ENCODE measurements around the gene PLAAT4. TPM values are rescaled to one million over a fixed set of nuclear protein-coding genes. Genes with fewer than 3 reads are reported as not detected.

The PLAAT4 gene
- total RNA-seq, 2 donors from 2014 or later, result 11.3 to 18.2 TPM

- no peak overlapping the region for H3K4me3 ChIP-seq
- no peaks in the 10 kb centered on the region for H3K9me3 ChIP-seq
- H3K4me1 ChIP-seq, result peaks cover 0 to 16% of the 10 kb centered on the region in 2 donors
- TF ChIP-seq CTCF (IDR thresholded peaks at IDR 0.05), result peak in 1 of 2 donors; percentile 31
- H3K27me3 ChIP-seq, result no peaks in the 10 kb centered on the region
- peak overlapping the region in 1 of 2 donors; percentile 24 for H3K27ac ChIP-seq
- DNase-seq (ENCODE audit: low spot score), result no peak
- H3K36me3 ChIP-seq, result no peaks in the 10 kb centered on the region
Observed at GRCh38 chr11:63510360-63511047, 26.1 kb upstream of the PLAAT4 start.

GRCh38 chr11:63511048-63511748 lies 25.4 kb upstream of the PLAAT4 start:
- Histone ChIP-seq H3K4me1 (peaks cover 0 to 15% of the 10 kb centered on the region in 2 donors), H3K4me3 (no peak overlapping the region), H3K9me3 (no peaks in the 10 kb centered on the region), H3K27me3 (no peaks in the 10 kb centered on the region), H3K36me3 (no peaks in the 10 kb centered on the region), H3K27ac (peak overlapping the region in 1 of 2 donors; percentile 24)
- TF ChIP-seq CTCF (IDR thresholded peaks at IDR 0.05), result no peak
- DNase-seq (ENCODE audit: low spot score), result no peak

GRCh38 chr11:63512816-63513215 lies 23.8 kb upstream of the PLAAT4 start:
- H3K36me3 ChIP-seq, result no peaks in the 10 kb centered on the region

GRCh38 chr11:63516109-63516508 lies 20.5 kb upstream of the PLAAT4 start:
- no peak for TF ChIP-seq CTCF (IDR thresholded peaks at IDR 0.05)
- Histone ChIP-seq H3K4me1 (peaks cover 0 to 1% of the 10 kb centered on the region in 2 donors), H3K27ac (no peak overlapping the region), H3K4me3 (no peak overlapping the region), H3K9me3 (no peaks in the 10 kb centered on the region), H3K27me3 (no peaks in the 10 kb centered on the region), H3K36me3 (no peaks in the 10 kb centered on the region)
- no peak for DNase-seq (ENCODE audit: low spot score)

More at GRCh38 chr11:63512816-63513215, 23.8 kb upstream of the PLAAT4 start:
- no peak for DNase-seq (ENCODE audit: low spot score)
- no peaks in the 10 kb centered on the region for H3K27me3 ChIP-seq
- peaks cover 0 to 15% of the 10 kb centered on the region in 2 donors for H3K4me1 ChIP-seq
- TF ChIP-seq CTCF (IDR thresholded peaks at IDR 0.05), result no peak
- no peak overlapping the region for H3K4me3 ChIP-seq
- H3K27ac ChIP-seq, result no peak overlapping the region
- H3K9me3 ChIP-seq, result no peaks in the 10 kb centered on the region

GRCh38 chr11:63517156-63517555 lies 19.5 kb upstream of the PLAAT4 start:
- Histone ChIP-seq H3K36me3 (no peaks in the 10 kb centered on the region), H3K27me3 (no peaks in the 10 kb centered on the region), H3K27ac (no peak overlapping the region)

More at GRCh38 chr11:63517156-63517555, 19.5 kb upstream of the PLAAT4 start:
- DNase-seq (ENCODE audit: low spot score), result no peak
- no peak for TF ChIP-seq CTCF (IDR thresholded peaks at IDR 0.05)
- Histone ChIP-seq H3K4me1 (no peaks in the 10 kb centered on the region), H3K4me3 (no peak overlapping the region), H3K9me3 (no peaks in the 10 kb centered on the region)
